Measurements from ENCODE around the gene STPG2. TPM values are rescaled to one million over a fixed set of nuclear protein-coding genes. Genes with fewer than 3 reads are reported as not detected.

The STPG2 gene
- total and polyA plus RNA-seq, 2 of the 8 experiments (the other 6 are each of a cell fraction or from before 2014, with no cell fraction given): 0.03 TPM; not detected in 1

GRCh38 chr4:97952763-97953162 is 190.5 kb downstream of the STPG2 start:
- Histone ChIP-seq H2BK20ac (ENCODE audit: low read length) (no peak overlapping the region), H3K4me2 (ENCODE audit: insufficient read depth in 1 of 2, low read depth in 2 of 2, low read length in 2 of 2) (no peak overlapping the region), H3K23me2 (ENCODE audit: low read depth, low read length) (no peaks in the 10 kb centered on the region), H3K4me3 (ENCODE audit: extremely low read depth in 1 of 4, insufficient read depth in 2 of 4, low read depth in 3 of 4, low read length in 4 of 4) (no peak overlapping the region), H2BK5ac (ENCODE audit: low read depth, low read length) (no peak overlapping the region), H3K79me2 (ENCODE audit: control insufficient read depth in 1 of 2, insufficient read depth in 2 of 2, low read length in 2 of 2) (no peaks in the 10 kb centered on the region), H2BK120ac (replicated peaks; ENCODE audit: low read depth, low read length) (no peak overlapping the region), H3K23ac (ENCODE audit: insufficient read length) (no peak overlapping the region), H2AFZ (ENCODE audit: low read length) (no peak overlapping the region), H4K20me1 (replicated peaks in 1 of 2; ENCODE audit: control insufficient read depth in 1 of 2, insufficient read depth in 2 of 2, low read length in 2 of 2) (no peaks in the 10 kb centered on the region), H3K27ac (ENCODE audit: low read depth, low read length) (no peak overlapping the region), H3K56ac (replicated peaks; ENCODE audit: insufficient read length, low read depth, low read length) (no peak overlapping the region), H3K9ac (replicated peaks in 1 of 4; ENCODE audit: extremely low read depth in 1 of 4, low read depth in 3 of 4, low read length in 3 of 4) (no peak overlapping the region), H4K91ac (replicated peaks; ENCODE audit: insufficient read length, low read length) (no peak overlapping the region), H2BK15ac (ENCODE audit: low read length) (no peak overlapping the region), H3K9me3 (ENCODE audit: insufficient read depth in 2 of 2, low read depth in 1 of 2, low read length in 1 of 2) (no peaks in the 10 kb centered on the region), H3K4ac (replicated peaks; ENCODE audit: insufficient read length, low read depth, low read length) (no peak overlapping the region), H3K18ac (ENCODE audit: extremely low read depth, low read length) (no peak overlapping the region), H4K5ac (ENCODE audit: insufficient read length, low read depth, low read length) (no peak overlapping the region), H3K36me3 (ENCODE audit: control insufficient read depth in 2 of 4, insufficient read depth in 4 of 4, low read length in 3 of 4) (no peaks in the 10 kb centered on the region), H3K4me1 (replicated peaks in 1 of 4; ENCODE audit: control insufficient read depth in 3 of 4, insufficient read depth in 4 of 4, low read length in 3 of 4) (no peaks in the 10 kb centered on the region), H2BK12ac (ENCODE audit: low read depth, low read length) (no peak overlapping the region), H3K14ac (ENCODE audit: insufficient read length) (no peak overlapping the region), H2AK5ac (ENCODE audit: low read depth, low read length) (no peak overlapping the region), H3K27me3 (replicated peaks in 1 of 4; ENCODE audit: control insufficient read depth in 3 of 4, extremely low read depth in 1 of 4, insufficient read depth in 3 of 4, low read length in 3 of 4) (no peaks in the 10 kb centered on the region), H4K8ac (ENCODE audit: extremely low read depth, insufficient read depth, low read length) (no peak overlapping the region), H3K79me1 (ENCODE audit: low read depth, low read length) (no peaks in the 10 kb centered on the region)
- ChIA-PET CTCF (ENCODE audit: partially characterized antibody) (no interaction called here), POLR2A (ENCODE audit: partially characterized antibody) (no interaction called here)
- WGBS, 2 experiments (ENCODE audit: extremely low coverage in 1 of 2, insufficient coverage in 1 of 2, insufficient read length in 1 of 2, insufficient replicate concordance in 2 of 2, low coverage in 1 of 2, low lambda C conversion rate in 2 of 2, missing lambda C conversion rate in 1 of 2): 76% methylated on average over 3 of the region's 3 CpGs; no CpG with 5 or more reads in 1 of the 2 experiments
- DNase-seq (ENCODE audit: low read depth in 1 of 2, low spot score in 2 of 2) (no peak), FAIRE-seq (no peak)
- TF ChIP-seq JUN (IDR thresholded peaks at IDR 0.05; ENCODE audit: low read depth, low read length) (no peak), CHD1 (IDR thresholded peaks at IDR 0.05; ENCODE audit: low read depth, low read length) (no peak), USF2 (IDR thresholded peaks at IDR 0.05; ENCODE audit: low read length) (no peak), SP1 (IDR thresholded peaks at IDR 0.05; ENCODE audit: low read depth, low read length) (no peak), ATF3 (IDR thresholded peaks at IDR 0.05; ENCODE audit: insufficient read depth, low read depth, low read length) (no peak), RAD21 (IDR thresholded peaks at IDR 0.05 in 1 of 2, conservative IDR thresholded peaks at IDR 0.05 in 1 of 2; ENCODE audit: low read depth in 2 of 2, low read length in 2 of 2) (no peak), NRF1 (IDR thresholded peaks at IDR 0.05; ENCODE audit: low read depth, low read length) (no peak), KDM1A (IDR thresholded peaks at IDR 0.05; ENCODE audit: borderline replicate concordance, low read length) (no peak), SIN3A (conservative IDR thresholded peaks at IDR 0.05 in 1 of 2, IDR thresholded peaks at IDR 0.05 in 1 of 2; ENCODE audit: low read depth in 1 of 2, low read length in 2 of 2) (no peak), FOSL1 (IDR thresholded peaks at IDR 0.05; ENCODE audit: insufficient read depth, low read depth, low read length) (no peak), SRF (IDR thresholded peaks at IDR 0.05; ENCODE audit: low read depth, low read length) (no peak), RXRA (IDR thresholded peaks at IDR 0.05; ENCODE audit: insufficient read depth, low read depth, low read length) (no peak)

Measured in H1 (cell line).